ENCODE measurements around the gene ZHX3.

Gene ZHX3

GRCh38 chr20:41192575-41192974 is 125.0 kb downstream of the ZHX3 start:
- no peak for DNase-seq (ENCODE audit: low read depth in 2 of 3, low spot score in 2 of 3)

- DNase-seq (ENCODE audit: low read depth in 2 of 3, low spot score in 2 of 3), result no peak
These were observed 125.7 kb downstream of the ZHX3 start for GRCh38 chr20:41191562-41192500.

- no peak for DNase-seq (ENCODE audit: low read depth in 2 of 3, low spot score in 2 of 3)
These were observed 129.9 kb downstream of the ZHX3 start for GRCh38 chr20:41187668-41188067.

GRCh38 chr20:41185013-41185757 is 132.3 kb downstream of the ZHX3 start:
- no peak for DNase-seq (ENCODE audit: low read depth in 2 of 3, low spot score in 2 of 3)

GRCh38 chr20:41183831-41184230 is 133.7 kb downstream of the ZHX3 start:
- DNase-seq (ENCODE audit: low read depth in 2 of 3, low spot score in 2 of 3), result no peak

- no peak for DNase-seq (ENCODE audit: low read depth in 2 of 3, low spot score in 2 of 3)
These were observed 134.1 kb downstream of the ZHX3 start for GRCh38 chr20:41183391-41183790.

- no peak for DNase-seq (ENCODE audit: low read depth in 2 of 3, low spot score in 2 of 3)
These were observed 135.0 kb downstream of the ZHX3 start for GRCh38 chr20:41182296-41183212.

- no peak for DNase-seq (ENCODE audit: low read depth in 2 of 3, low spot score in 2 of 3)
These were observed 136.0 kb downstream of the ZHX3 start for GRCh38 chr20:41181567-41181966.

- DNase-seq (ENCODE audit: low read depth in 2 of 3, low spot score in 2 of 3), result no peak
These were observed 136.8 kb downstream of the ZHX3 start for GRCh38 chr20:41180599-41181333.

- no peak for DNase-seq (ENCODE audit: low read depth in 2 of 3, low spot score in 2 of 3)
These were observed 137.6 kb downstream of the ZHX3 start for GRCh38 chr20:41179961-41180360.

GRCh38 chr20:41178904-41179432 is 138.6 kb downstream of the ZHX3 start:
- DNase-seq (ENCODE audit: low read depth in 2 of 3, low spot score in 2 of 3), result no peak

- DNase-seq (ENCODE audit: low read depth in 2 of 3, low spot score in 2 of 3), result no peak
These were observed 139.0 kb downstream of the ZHX3 start for GRCh38 chr20:41178495-41178894.

- no peak for DNase-seq (ENCODE audit: low read depth in 2 of 3, low spot score in 2 of 3)
These were observed 139.9 kb downstream of the ZHX3 start for GRCh38 chr20:41177636-41178035.

- no peak for DNase-seq (ENCODE audit: low read depth in 2 of 3, low spot score in 2 of 3)
These were observed 140.6 kb downstream of the ZHX3 start for GRCh38 chr20:41176711-41177552.

GRCh38 chr20:41175727-41176330 is 141.7 kb downstream of the ZHX3 start:
- no peak for DNase-seq (ENCODE audit: low read depth in 2 of 3, low spot score in 2 of 3)

GRCh38 chr20:41175201-41175651 is 142.3 kb downstream of the ZHX3 start:
- DNase-seq (ENCODE audit: low read depth in 2 of 3, low spot score in 2 of 3), result no peak

GRCh38 chr20:41174782-41175181 is 142.7 kb downstream of the ZHX3 start:
- no peak for DNase-seq (ENCODE audit: low read depth in 2 of 3, low spot score in 2 of 3)

GRCh38 chr20:41174373-41174772 is 143.2 kb downstream of the ZHX3 start:
- no peak for DNase-seq (ENCODE audit: low read depth in 2 of 3, low spot score in 2 of 3)

All from activated CD8-positive, alpha-beta memory T cell treated with anti-CD3 and anti-CD28 coated beads for 48 hours (primary cell).